ENCODE data around the gene LINGO1.

DNA sequence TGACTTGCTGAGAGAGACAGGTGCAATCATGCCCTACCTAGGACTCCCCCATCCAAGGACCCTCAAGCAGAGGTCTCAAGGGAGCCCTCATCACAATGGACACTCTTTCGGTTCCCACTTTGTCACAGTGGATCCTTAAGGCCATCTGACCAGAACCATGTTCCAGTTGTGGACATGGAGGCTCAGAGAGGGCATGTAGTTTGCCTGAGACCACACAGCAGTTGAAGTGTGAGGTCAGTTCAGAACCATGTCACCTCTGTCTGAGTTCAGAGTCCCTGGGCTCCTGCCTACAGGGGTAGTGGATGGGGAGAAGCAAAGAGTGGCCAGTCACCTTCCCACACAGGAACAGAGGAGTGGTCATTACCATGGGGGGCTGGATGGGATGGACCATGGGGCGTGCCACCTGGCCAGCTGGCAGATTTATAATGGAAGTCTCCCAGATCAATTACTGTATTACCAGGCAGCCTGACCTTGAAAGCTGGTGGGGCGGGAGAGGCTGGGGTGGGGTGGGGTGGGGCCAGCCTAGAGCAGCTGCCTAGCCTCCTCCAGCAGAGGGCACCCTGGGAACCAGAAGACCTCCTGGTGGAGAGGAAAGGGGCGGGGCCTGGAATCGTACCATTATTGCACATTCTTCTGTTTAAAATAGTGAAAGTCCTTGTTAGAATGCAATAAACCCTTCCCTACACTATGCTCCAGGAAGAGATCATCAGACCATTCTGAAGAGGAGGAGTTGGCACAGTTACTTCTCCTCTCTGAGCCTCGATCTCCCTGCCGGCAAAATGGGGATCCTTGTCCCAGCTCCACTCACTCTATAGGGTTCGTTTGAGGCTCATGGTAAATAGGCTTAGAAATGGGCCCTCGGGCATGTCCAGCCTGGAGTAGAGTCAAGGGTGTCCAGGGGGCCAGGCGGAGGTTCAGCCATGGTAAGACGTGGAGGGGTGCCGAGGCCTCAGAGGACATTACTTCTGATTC lies 26.9 kb upstream of the LINGO1 start:
- TF ChIP-seq POLR2A (IDR thresholded peaks at IDR 0.05; ENCODE audit: low read depth, low read length) (no peak), POLR2AphosphoS5 (IDR thresholded peaks at IDR 0.05; ENCODE audit: low read depth, low read length) (no peak), TAF1 (IDR thresholded peaks at IDR 0.05; ENCODE audit: low read depth, low read length) (no peak), SPI1 (IDR thresholded peaks at IDR 0.05; ENCODE audit: low read depth, low read length) (no peak), PAX5 (IDR thresholded peaks at IDR 0.05; ENCODE audit: insufficient read depth, low read length, severe bottlenecking) (no peak), POU2F2 (IDR thresholded peaks at IDR 0.05; ENCODE audit: low read depth, low read length) (no peak)
